Stimulated activated naive CD8-positive, alpha-beta T cell treated with anti-CD3 and anti-CD28 coated beads, Interleukin-15, amount 100 ng/mL, for 72 hours (primary cell): ENCODE results near the gene ARHGAP32.
"Not testable (repeated sequence)": the region's sequence is repeated elsewhere in the genome, so short reads cannot be mapped to it uniquely, and the experiment has no call there.

Source experiments
- ATAC-seq: fragments of 150-1000 bp; cut with Tn5 transposase; 2 replicates; pipeline ENCODE4 v1.10.0; 2021; ENCODE audit warnings: mild to moderate bottlenecking, moderate library complexity
- DNase-seq, 2 donors: peaks; one replicate each; pipeline ENCODE4 v3.0.0; 2021 to 2022
- H3K27ac Mint-ChIP-seq, 2 donors: one replicate each; pipeline ENCODE4 v1.8.0; 2022; ENCODE audit warnings: mild to moderate bottlenecking in 2 of 2, mixed read lengths in 2 of 2, moderate library complexity in 2 of 2
- H3K27me3 Mint-ChIP-seq: one replicate; pipeline ENCODE4 v1.8.0; 2022; ENCODE audit warnings: mixed read lengths
- H3K4me1 Mint-ChIP-seq: one replicate; pipeline ENCODE4 v1.8.0; 2022; ENCODE audit warnings: mild to moderate bottlenecking, mixed read lengths
- H3K4me3 Mint-ChIP-seq, 2 donors: one replicate each; pipeline ENCODE4 v1.8.0; 2022; ENCODE audit warnings: mild to moderate bottlenecking in 2 of 2, mixed read lengths in 2 of 2, moderate library complexity in 1 of 2
- H3K9me3 Mint-ChIP-seq, 2 donors: one replicate each; pipeline ENCODE4 v1.8.0; 2022; ENCODE audit warnings: mixed read lengths in 2 of 2

Gene ARHGAP32

DNA sequence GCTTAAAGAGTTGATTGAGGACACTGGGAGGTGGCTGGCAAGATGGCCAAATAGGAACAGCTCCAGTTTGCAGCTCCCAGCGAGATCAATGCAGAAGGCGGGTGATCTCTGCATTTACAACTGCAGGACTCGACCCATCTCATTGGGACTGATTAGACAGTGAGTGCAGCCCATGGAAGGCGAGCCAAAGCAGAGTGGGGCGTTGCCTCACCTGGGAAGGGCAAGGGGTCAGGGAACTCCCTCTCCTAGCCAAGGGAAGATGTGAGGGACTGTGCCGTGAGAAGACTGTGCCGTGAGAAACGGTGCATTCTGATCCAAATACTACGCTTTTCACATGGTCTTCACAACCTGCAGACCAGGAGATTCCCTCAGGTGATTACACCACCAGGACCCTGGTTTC is 36.4 kb downstream of the ARHGAP32 start:
- ATAC-seq = no peak
- DNase-seq = no peak
- H3K27me3 Mint-ChIP-seq = no peaks in the 10 kb centered on the region
- H3K9me3 Mint-ChIP-seq = peaks cover 38 to 55% of the 10 kb centered on the region in 2 donors
- H3K4me3 Mint-ChIP-seq = no peak overlapping the region
- no peak overlapping the region for H3K27ac Mint-ChIP-seq
- H3K4me1 Mint-ChIP-seq = no peaks in the 10 kb centered on the region

DNA sequence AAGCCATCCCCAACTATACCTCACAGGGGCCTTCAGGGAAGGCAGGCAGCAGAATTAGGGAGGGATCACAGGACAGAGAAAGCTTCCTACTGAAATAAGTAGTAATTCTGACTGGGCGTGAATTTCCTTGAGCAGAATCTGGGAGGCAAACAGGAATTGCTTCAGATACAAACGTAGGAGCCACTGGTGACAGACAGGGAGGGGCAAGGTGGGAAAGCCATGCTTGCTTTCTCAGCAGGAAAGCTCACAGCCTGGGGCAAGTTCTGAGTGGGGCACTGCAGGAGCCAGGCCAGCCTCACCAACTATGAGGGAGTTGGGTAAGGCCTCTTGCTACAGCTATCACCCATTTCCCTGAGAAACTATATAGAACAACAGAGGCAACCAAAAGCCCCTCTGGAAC is 43.6 kb downstream of the ARHGAP32 start:
- Mint-ChIP-seq H3K9me3 (peaks cover 28 to 55% of the 10 kb centered on the region in 2 donors), H3K4me1 (no peaks in the 10 kb centered on the region)

DNA sequence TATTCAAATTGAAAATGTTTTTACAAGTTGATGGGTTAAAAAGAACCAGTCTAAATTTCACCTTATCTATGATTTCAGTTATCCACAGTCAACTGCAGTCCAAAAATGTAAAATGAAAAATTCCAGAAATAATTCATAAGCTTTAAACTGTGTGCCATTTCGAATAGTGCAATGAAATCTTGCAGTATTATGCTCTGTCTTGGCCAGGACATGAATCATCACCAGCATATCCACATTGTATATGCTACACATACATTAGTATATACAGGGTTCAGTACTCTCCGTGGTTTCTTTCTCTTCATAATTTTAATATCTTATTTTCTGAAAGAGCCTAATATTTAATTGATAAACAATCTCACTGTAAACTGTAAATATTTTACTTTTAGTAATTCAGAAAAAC is 45.9 kb downstream of the ARHGAP32 start:
- no peak for DNase-seq
- no peaks in the 10 kb centered on the region for H3K27me3 Mint-ChIP-seq
- H3K4me3 Mint-ChIP-seq = no peak overlapping the region
- H3K9me3 Mint-ChIP-seq = peaks cover 18 to 33% of the 10 kb centered on the region in 2 donors
- no peak overlapping the region for H3K27ac Mint-ChIP-seq
- no peak for ATAC-seq
- H3K4me1 Mint-ChIP-seq = no peaks in the 10 kb centered on the region

More for the DNA sequence above, 43.6 kb downstream of the ARHGAP32 start:
- no peak overlapping the region for H3K27ac Mint-ChIP-seq
- ATAC-seq = no peak
- H3K27me3 Mint-ChIP-seq = no peaks in the 10 kb centered on the region
- DNase-seq = no peak
- no peak overlapping the region for H3K4me3 Mint-ChIP-seq

DNA sequence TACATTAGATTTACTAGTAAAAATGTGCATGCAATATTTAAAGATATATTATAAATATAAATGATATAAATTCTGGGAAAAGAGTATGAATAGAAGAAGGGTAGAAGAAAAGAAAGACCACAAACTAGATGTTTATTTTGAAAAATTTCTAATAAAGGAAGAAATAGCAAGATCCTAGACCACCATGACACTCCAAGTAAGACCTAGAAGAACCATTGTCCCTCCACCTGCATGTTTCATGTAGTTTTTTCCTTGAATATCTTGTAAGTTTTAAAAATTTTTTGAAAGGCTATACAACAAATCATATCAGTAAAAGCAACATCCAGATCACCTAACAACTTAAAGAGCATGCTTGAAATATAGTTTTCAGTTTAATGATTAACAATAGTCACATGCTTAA is 46.8 kb downstream of the ARHGAP32 start:
- H3K4me3 Mint-ChIP-seq = no peak overlapping the region
- H3K9me3 Mint-ChIP-seq = peaks cover 16 to 23% of the 10 kb centered on the region in 2 donors
- ATAC-seq = no peak
- DNase-seq = no peak
- H3K4me1 Mint-ChIP-seq = no peaks in the 10 kb centered on the region
- no peaks in the 10 kb centered on the region for H3K27me3 Mint-ChIP-seq
- no peak overlapping the region for H3K27ac Mint-ChIP-seq

DNA sequence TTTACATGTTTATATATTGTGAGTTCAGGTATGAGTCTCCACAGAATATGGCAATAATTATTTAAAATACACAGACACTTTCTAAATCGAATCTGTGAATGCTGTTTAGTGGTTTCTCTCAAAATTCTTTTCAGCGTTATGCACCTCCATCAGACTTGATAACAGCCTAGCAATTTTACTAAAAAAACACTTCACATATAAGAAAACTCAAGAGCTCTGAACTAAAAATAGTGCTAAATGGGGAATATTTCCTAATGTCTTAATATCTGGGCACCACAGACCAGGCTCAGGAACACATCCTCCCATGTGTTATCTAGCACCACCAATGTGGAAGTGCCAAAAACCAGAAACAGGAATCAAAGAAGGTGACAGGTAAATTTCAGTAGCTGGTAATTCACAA is 47.9 kb downstream of the ARHGAP32 start:
- Mint-ChIP-seq H3K27me3 (no peaks in the 10 kb centered on the region), H3K9me3 (peaks cover 11 to 20% of the 10 kb centered on the region in 2 donors), H3K4me1 (no peaks in the 10 kb centered on the region), H3K4me3 (no peak overlapping the region), H3K27ac (no peak overlapping the region)
- no peak for ATAC-seq
- no peak for DNase-seq

DNA sequence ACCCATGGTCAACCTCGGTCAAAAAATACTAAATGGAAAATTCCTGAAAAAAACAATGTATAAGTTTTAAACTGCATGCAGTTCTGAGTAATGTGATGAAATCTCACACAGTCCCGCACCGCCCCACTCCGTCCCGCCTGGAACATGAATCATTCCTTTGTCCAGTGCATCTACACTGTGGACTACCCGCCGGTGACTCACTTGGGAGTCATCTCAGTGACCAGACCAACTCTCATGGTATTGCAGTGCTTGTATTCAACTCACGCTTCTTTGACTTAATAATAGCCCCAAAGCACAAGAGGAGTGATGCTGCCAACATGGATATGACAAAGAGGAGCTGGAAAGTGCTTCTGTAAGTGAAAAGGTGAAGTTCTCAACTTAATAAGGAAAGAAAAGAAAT is 48.8 kb downstream of the ARHGAP32 start:
- no peak for DNase-seq
- Mint-ChIP-seq H3K4me3 (no peak overlapping the region), H3K27ac (no peak overlapping the region), H3K27me3 (no peaks in the 10 kb centered on the region), H3K9me3 (peaks cover 5 to 14% of the 10 kb centered on the region in 2 donors), H3K4me1 (no peaks in the 10 kb centered on the region)
- no peak for ATAC-seq

DNA sequence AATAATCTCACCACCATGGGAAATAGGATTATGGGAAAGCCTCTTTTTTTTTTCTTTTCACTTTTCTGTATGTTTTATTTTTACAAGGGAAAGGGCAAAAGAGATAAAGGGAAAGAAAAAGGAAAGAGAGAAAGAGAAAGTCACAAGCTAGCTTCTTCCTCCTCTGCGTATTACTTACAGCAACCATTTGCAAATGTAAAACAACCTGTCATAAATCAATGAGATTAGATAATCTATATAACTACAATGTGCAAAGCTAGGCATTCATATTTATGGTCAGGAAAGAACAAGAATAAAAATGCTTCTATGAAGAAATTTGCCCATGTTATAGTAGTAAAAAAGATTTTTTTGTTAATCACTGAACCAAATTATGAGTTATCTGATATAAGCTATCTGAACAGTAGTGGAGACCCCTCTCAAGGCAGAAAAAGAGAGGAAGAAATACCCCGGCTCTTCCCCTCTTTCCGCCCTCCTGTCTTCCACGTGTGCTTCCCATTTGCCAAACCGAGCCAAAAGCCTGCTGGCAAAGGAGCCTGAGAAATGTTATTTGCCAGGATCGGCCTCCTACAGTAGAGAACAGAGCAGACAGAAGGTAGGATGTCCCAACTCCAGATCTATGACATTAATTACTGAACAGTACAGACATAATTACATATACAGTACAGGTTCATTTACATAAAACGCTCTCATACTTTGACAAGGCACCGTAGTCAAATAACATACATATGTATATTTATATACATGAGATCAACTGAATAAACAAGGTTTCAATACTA is 50.2 kb downstream of the ARHGAP32 start:
- Mint-ChIP-seq H3K4me1 (no peaks in the 10 kb centered on the region), H3K27ac (no peak overlapping the region), H3K4me3 (no peak overlapping the region), H3K27me3 (no peaks in the 10 kb centered on the region), H3K9me3 (peaks cover 5 to 7% of the 10 kb centered on the region in 2 donors)
- no peak for DNase-seq
- ATAC-seq = no peak

DNA sequence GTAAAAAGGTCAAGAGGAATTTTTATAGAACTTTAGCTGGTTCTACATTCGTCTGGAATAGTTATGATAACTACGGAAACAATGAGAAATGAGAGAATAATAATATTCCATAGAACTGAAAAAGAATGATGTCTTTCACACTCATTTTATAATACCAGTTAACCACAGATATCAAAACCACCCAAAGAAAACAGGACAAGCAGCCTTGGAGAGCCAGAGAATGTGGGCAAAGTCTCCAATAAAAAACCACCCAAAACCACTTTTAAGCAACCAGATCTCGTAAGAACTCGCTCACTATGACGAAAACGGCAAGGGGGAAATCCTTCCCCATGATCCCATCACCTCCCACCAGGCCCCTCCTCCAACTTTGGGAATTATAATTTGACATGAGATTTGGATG is 60.8 kb downstream of the ARHGAP32 start:
- no peak overlapping the region for H3K27ac Mint-ChIP-seq
- no peaks in the 10 kb centered on the region for H3K9me3 Mint-ChIP-seq
- H3K4me3 Mint-ChIP-seq = no peak overlapping the region
- DNase-seq (no peak), ATAC-seq (no peak)
- no peaks in the 10 kb centered on the region for H3K27me3 Mint-ChIP-seq
- H3K4me1 Mint-ChIP-seq = no peaks in the 10 kb centered on the region

DNA sequence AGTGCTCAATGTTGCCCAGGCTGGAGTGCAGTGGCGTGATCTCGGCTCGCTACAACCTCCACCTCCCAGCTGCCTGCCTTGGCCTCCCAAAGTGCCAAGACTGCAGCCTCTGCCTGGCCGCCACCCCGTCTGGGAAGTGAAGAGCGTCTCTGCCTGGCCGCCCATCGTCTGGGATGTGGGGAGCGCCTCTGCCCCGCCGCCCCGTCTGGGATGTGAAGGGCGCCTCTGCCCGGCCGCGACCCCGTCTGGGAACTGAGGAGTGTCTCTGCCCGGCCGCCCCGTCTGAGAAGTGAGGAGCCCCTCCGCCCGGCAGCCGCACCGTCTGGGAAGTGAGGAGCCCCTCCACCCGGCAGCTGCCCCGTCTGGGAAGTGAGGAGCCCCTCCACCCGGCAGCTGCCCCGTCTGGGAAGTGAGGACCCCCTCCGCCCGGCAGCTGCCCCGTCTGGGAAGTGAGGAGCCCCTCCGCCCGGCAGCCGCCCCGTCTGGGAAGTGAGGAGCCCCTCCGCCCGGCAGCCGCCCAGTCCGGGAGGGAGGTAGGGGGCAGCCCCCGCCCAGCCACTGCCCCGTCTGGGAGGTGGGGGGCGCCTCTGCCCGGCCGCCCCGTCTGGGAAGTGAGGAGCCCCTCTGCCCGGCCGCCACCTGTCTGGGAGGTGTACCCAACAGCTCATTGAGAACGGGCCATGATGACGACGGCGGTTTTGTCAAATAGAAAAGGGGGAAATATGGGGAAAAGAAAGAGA is 63.1 kb downstream of the ARHGAP32 start:
- not testable (repeated sequence) for ATAC-seq, H3K9me3 Mint-ChIP-seq, H3K27me3 Mint-ChIP-seq, H3K4me1 Mint-ChIP-seq, H3K4me3 Mint-ChIP-seq, DNase-seq, H3K27ac Mint-ChIP-seq

DNA sequence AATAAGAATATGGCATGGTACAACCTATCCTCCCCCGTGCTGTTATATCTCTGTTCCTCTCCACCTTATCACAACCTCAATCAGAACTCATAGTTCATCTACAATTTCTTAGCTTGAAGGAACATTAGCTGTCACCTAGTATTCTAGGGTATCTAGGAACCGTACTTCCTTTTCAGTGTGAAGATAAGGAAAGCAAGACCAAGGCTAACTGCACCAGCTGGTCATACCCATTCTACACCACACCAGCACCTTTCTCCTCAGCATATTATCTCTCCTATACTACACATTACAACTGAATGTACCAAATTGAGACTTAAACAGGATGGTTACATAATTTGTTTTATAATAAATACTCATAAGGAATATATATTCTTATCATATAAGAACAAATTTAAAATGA is 73.1 kb downstream of the ARHGAP32 start:
- no peaks in the 10 kb centered on the region for H3K27me3 Mint-ChIP-seq
- no peak for ATAC-seq
- no peak overlapping the region for H3K4me3 Mint-ChIP-seq
- H3K27ac Mint-ChIP-seq = no peak overlapping the region
- no peaks in the 10 kb centered on the region for H3K4me1 Mint-ChIP-seq
- H3K9me3 Mint-ChIP-seq = no peaks in the 10 kb centered on the region
- no peak for DNase-seq

DNA sequence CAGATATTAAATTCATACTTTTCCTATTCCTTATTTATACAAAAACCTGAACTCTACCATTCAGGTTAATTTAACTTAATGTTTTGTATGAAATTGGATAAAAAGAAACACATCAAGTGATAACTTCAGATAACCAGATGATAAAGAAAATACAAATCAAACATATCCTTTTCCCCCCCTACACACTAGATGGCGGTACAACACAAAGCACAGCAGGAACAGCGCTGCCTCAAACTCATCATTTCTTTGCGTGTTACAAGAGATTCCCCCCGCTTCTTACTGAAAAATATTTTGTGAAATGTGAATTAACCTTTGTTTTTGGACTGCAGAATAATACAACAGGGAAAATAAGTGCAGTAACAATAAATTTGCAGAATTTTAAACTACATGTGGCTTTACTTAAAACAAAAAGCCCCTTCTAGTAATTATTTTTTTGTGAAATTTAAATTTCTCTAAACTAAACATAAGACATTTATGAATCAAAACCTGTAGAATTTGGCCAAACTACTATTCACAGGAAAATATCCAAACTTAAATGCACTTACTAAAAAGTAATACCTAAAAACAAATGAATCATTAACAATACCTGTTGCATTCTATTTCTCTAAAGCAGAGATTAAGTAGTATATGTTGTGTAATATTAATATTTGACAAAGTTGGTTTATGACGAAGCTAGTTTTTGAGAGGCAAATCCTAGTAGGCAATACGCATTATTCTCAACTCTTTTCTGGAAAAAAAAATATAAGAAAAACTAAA is 74.4 kb downstream of the ARHGAP32 start:
- no peaks in the 10 kb centered on the region for H3K27me3 Mint-ChIP-seq
- ATAC-seq = peak; percentile 72
- no peak overlapping the region for H3K4me3 Mint-ChIP-seq
- H3K9me3 Mint-ChIP-seq = no peaks in the 10 kb centered on the region
- H3K27ac Mint-ChIP-seq = no peak overlapping the region
- peak; percentile 39 to 41 for DNase-seq
- no peaks in the 10 kb centered on the region for H3K4me1 Mint-ChIP-seq

DNA sequence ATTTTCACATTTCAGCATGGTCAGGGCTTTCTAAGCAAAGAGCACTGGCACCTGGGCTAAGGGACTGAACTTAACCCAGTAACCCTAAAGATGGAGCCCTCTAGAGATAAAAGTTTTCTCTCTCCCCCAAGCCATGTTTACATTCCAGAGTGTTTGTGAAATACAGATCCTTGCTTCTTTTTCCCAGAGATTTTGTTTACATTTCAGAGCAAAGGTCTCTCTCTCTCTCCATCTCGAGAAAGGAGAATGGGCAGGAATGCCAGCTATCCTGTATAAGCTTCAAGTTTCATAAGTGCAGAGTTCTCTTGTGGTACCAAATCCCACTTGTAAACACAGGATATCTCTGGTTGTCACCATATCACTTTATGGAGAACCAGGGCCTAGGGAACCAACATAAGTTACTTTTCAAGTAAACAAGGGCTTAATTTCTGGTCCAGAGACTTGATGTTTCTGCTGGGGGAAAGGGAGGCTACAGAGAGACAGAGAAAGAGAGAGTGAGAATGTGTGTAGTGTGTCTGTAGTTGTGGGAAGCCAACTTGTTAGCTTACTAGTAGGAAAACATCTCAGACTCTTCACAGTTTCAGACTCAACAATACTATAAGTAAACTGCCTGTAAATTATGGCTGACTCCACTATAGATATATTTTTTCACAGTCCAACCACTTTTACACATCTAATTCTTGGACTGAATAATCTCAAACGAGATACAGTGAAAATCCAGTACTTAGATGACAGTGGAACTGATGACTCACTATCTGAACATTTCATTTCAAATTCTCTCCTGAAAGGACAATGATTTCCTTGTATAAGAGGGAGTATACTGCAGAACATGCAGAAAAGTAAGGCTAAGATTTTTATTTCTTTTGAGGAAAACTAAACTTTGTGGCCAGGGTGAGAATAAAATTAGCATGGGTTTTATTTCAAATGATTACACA is 76.2 kb downstream of the ARHGAP32 start:
- DNase-seq (no peak), ATAC-seq (peak; percentile 74)
- Mint-ChIP-seq H3K27ac (peak overlapping the region in 1 of 2 donors; percentile 49), H3K9me3 (no peaks in the 10 kb centered on the region), H3K4me3 (no peak overlapping the region), H3K4me1 (no peaks in the 10 kb centered on the region), H3K27me3 (no peaks in the 10 kb centered on the region)

DNA sequence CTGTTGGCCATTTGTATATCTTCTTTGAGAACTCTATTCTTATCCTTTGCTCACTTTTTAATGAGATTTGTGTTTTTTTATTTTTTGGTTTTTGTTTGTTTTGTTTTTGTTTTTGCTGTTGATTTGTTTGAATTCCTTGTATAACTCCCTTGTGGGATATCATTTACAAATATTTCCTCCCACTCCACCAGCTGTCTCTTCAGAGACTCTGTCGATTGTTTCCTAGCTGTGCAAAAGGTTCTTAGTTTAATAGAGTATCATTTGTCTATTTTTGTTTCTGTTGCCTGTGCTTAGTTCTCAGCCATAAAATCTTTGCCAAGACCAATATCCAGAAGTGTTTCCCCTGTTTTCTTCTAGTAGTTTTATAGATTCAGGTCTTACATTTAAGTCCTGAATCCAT is 82.4 kb downstream of the ARHGAP32 start:
- ATAC-seq (no peak), DNase-seq (no peak)
- Mint-ChIP-seq H3K27me3 (no peaks in the 10 kb centered on the region), H3K9me3 (peaks cover 13 to 15% of the 10 kb centered on the region in 2 donors), H3K4me3 (no peak overlapping the region), H3K27ac (no peak overlapping the region), H3K4me1 (no peaks in the 10 kb centered on the region)

DNA sequence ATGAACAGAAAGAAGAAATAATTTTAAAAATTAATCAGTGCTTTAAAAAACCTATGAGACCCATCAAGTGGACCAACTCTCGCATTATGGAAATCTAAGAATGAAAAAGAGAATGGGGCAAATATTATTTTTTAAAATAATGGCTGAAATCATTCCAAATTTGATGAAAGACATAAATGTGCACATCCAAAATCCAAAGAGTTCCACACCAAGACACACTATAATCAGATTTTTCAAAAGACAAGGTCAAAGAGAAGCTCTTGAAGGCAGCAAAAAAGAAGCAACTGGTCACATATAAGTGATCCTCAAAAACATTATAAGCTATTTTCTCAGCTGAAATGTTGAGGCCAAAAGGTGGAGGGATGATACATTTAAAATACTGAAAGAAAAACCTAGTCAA is 85.3 kb downstream of the ARHGAP32 start:
- ATAC-seq (no peak), DNase-seq (no peak)
- Mint-ChIP-seq H3K4me1 (no peaks in the 10 kb centered on the region), H3K9me3 (peaks cover 15 to 24% of the 10 kb centered on the region in 2 donors), H3K27me3 (no peaks in the 10 kb centered on the region), H3K4me3 (no peak overlapping the region), H3K27ac (no peak overlapping the region)

DNA sequence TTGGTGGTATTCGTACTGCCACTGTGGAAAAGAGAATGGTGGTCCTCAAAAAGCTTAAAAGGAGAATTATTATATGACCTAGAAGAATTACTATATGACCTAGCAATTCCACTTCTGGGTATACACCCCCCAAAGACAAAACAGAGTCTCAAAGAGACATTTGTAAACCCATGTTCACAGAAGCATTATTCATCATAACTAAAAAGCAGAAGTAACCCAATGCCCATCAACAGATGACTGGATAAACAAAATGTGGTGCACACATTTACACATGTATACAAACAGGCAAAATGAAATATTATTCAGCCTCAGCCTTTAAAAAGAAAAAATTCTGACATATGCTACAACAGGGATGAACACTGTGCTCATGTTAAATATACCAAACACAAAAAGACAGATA is 89.4 kb downstream of the ARHGAP32 start:
- peaks cover 20 to 41% of the 10 kb centered on the region in 2 donors for H3K9me3 Mint-ChIP-seq
- ATAC-seq = no peak

More for the DNA sequence above, 89.4 kb downstream of the ARHGAP32 start:
- Mint-ChIP-seq H3K4me1 (peaks cover 4% of the 10 kb centered on the region), H3K27me3 (no peaks in the 10 kb centered on the region), H3K27ac (no peak overlapping the region), H3K4me3 (no peak overlapping the region)
- DNase-seq = no peak
